A673 (cell line): ENCODE measurements around the gene FGF14.

Experiments
- EZH2 ChIP-seq: fragments of 200-600 bp; sonication (generic); IDR thresholded peaks from 2 replicates; pipeline ENCODE4 v1.6.1; 2017; ENCODE audit warnings: borderline replicate concordance, low read depth, mild to moderate bottlenecking, mixed read lengths, antibody characterized with exemption, low read length; ENCODE audit not compliant: poor library complexity, severe bottlenecking
- TF ChIP-seq, protein P1 (sequence below): fragments of 300-800, 200-600 bp; sonication (generic); conservative IDR thresholded peaks from 2 replicates; pipeline ENCODE4 v1.5.1; 2017; ENCODE audit warnings: low read depth, mild to moderate bottlenecking, antibody characterized with exemption, low read length, moderate library complexity, mixed read lengths

GRCh38 chr13:101828119-101828518 lies 573.7 kb downstream of the FGF14 start:
- TF ChIP-seq, protein P1, sequence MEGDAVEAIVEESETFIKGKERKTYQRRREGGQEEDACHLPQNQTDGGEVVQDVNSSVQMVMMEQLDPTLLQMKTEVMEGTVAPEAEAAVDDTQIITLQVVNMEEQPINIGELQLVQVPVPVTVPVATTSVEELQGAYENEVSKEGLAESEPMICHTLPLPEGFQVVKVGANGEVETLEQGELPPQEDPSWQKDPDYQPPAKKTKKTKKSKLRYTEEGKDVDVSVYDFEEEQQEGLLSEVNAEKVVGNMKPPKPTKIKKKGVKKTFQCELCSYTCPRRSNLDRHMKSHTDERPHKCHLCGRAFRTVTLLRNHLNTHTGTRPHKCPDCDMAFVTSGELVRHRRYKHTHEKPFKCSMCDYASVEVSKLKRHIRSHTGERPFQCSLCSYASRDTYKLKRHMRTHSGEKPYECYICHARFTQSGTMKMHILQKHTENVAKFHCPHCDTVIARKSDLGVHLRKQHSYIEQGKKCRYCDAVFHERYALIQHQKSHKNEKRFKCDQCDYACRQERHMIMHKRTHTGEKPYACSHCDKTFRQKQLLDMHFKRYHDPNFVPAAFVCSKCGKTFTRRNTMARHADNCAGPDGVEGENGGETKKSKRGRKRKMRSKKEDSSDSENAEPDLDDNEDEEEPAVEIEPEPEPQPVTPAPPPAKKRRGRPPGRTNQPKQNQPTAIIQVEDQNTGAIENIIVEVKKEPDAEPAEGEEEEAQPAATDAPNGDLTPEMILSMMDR: no peak
- TF ChIP-seq EZH2: no peak
